Choroid plexus epithelial cell (primary cell): Measurements from ENCODE around the gene GRIA3.
"Not testable (repeated sequence)": the region's sequence is repeated elsewhere in the genome, so short reads cannot be mapped to it uniquely, and the experiment has no call there.

ENCODE experiments used
- DNase-seq: peaks from one replicate; pipeline ENCODE4 v3.0.0-alpha.2; 2010; ENCODE audit warnings: low read depth
- H3K4me3 ChIP-seq: 2 replicates; pipeline ENCODE4 v1.5.1; 2011; ENCODE audit warnings: low read depth, mild to moderate bottlenecking, control low read depth, low read length, moderate library complexity
- TF ChIP-seq, protein P1 (sequence below): conservative IDR thresholded peaks from 2 replicates; pipeline ENCODE4 v1.5.1; 2011; ENCODE audit warnings: low read depth, mild to moderate bottlenecking, control low read depth, inconsistent platforms, low read length, moderate library complexity

GRIA3 gene

DNA sequence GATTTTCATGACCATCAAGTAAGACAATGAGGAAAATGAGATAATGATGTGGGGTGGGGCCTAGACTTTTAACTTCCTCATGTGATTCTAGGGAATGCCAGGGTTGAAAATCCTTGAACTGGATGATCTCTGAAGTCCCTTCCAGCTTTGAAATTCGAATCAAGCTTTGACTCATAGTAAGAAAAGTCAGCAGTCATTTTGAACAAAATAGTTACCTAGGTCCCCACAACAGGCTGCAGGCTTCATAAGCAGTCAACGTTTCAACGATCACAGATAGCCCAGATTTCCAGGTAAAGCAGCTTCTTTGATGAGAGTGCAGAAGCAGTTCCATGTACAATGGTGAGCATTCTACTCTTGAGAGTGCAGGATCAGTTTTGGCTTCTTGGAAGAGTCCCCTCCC is 93.7 kb downstream of the GRIA3 start:
- DNase-seq = no peak
- TF ChIP-seq, protein P1, sequence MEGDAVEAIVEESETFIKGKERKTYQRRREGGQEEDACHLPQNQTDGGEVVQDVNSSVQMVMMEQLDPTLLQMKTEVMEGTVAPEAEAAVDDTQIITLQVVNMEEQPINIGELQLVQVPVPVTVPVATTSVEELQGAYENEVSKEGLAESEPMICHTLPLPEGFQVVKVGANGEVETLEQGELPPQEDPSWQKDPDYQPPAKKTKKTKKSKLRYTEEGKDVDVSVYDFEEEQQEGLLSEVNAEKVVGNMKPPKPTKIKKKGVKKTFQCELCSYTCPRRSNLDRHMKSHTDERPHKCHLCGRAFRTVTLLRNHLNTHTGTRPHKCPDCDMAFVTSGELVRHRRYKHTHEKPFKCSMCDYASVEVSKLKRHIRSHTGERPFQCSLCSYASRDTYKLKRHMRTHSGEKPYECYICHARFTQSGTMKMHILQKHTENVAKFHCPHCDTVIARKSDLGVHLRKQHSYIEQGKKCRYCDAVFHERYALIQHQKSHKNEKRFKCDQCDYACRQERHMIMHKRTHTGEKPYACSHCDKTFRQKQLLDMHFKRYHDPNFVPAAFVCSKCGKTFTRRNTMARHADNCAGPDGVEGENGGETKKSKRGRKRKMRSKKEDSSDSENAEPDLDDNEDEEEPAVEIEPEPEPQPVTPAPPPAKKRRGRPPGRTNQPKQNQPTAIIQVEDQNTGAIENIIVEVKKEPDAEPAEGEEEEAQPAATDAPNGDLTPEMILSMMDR = no peak

DNA sequence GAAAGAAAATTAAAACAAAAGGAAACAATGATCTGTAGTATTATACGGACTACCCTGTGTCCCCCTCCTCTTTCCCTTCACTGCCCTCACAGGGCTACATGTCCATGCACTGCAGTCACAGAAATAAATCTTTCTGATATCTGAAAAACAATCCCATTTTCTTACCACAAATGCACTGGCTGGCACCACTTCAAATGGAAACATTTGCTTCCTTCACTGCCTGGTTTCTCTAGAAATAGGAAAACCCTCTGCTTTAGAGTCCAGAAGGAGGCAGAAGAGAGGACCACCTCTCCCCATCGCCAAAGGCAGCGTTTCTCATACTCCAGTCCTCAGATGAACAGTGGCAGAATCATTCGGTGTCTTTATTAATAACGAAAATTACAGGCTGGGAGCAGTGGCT is 98.2 kb downstream of the GRIA3 start:
- TF ChIP-seq, protein P1 = no peak

More for the DNA sequence above, 93.7 kb downstream of the GRIA3 start:
- no peak overlapping the region for H3K4me3 ChIP-seq

DNA sequence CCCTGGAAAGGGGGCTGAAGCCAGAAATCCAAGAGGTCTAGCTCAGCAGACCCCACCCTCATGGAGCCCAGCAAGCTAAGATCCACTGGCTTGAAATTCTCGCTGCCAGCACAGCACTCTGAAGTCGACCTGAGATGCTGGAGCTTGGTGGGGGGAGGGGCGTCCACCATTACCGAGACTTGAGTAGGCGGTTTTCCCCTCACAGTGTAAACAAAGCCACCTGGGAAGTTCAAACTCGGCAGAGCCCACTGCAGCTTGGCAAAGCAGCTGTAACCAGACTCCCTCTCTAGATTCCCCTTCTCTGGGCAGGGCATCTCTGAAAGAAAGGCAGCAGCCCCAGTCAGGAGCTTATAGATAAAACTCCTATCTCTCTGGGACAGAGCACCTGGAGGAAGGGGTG is 99.3 kb downstream of the GRIA3 start:
- not testable (repeated sequence) for DNase-seq, H3K4me3 ChIP-seq

More for the DNA sequence above, 98.2 kb downstream of the GRIA3 start:
- DNase-seq = no peak
- no peak overlapping the region for H3K4me3 ChIP-seq

DNA sequence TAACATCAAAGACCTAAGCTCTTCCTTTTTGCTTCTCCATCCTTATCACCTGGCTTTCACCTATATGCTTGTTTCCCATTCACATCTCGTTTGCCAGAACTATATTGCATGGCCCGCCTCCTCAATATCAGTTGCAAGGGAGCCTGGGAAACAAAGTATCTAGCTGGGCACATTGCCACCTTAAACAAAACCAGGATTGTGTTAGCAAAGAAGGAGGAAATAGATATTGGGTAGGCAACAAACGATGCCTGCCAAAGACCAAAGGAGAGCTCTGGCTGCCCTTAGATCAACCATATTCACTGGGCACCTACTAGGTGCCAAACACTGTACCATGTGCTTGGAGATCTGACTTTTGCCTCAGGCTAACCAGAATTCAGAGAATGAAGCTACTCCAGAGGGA is 107.5 kb downstream of the GRIA3 start:
- TF ChIP-seq, protein P1 = no peak
- H3K4me3 ChIP-seq = no peak overlapping the region
- DNase-seq = no peak

DNA sequence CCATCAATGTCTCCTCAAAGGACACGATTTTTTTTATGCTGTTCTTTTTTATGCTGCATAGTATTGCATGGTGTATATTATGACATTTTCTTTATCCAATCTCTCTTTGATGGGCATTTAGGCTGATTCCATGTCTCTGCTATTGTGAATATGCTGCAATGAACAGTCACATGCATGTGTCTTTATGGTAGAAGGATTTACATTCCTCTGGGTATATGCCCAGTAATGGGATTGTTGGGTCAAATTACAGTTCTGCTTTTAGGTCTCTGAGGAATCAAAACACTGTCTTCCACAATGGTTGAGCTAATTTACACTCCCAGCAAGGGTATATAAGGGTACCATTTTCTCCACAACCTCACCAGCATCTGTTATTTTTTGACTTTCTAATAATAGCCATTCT is 113.9 kb downstream of the GRIA3 start:
- TF ChIP-seq, protein P1 = no peak
- H3K4me3 ChIP-seq = no peak overlapping the region
- peak; percentile 4 for DNase-seq

DNA sequence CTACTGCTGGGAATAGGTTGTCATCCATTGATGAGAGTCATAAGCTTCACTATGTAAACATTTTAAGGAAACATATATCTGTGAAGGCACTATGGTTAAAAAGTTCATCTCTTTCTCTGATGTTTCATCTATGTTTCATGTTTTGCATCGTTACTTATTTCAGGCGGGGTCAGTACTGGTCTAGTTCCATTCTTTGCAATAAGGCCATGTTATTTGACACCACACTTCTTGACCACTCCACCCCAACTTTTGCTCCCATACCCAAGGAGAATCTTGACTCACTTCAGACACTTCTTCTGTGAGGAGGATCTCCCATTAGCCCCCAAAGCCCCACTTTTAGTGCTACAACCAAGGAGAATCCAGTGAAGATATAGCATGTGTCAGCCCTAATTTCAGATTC is 119.4 kb downstream of the GRIA3 start:
- DNase-seq = no peak
- TF ChIP-seq, protein P1 = no peak
- no peak overlapping the region for H3K4me3 ChIP-seq

DNA sequence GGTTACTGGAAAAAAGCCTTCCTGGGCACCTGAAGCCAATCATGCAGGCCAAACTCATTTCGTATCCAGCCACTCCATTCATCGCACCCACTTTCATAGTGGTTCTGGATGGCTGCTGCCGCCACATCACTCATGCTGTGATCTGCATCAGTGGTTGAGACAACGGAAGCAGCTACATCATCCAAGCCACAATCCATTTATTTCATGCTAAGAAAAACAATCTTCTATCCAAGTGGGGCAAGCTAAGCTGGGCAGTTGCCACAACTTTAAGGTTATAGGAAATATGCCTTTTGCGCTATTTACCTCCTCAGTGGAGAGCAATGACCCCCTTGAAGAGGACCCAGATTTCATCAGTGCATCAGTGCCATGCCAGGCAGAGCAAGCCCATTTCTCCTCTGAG is 124.6 kb downstream of the GRIA3 start:
- DNase-seq = no peak
- TF ChIP-seq, protein P1 = no peak
- H3K4me3 ChIP-seq = no peak overlapping the region

DNA sequence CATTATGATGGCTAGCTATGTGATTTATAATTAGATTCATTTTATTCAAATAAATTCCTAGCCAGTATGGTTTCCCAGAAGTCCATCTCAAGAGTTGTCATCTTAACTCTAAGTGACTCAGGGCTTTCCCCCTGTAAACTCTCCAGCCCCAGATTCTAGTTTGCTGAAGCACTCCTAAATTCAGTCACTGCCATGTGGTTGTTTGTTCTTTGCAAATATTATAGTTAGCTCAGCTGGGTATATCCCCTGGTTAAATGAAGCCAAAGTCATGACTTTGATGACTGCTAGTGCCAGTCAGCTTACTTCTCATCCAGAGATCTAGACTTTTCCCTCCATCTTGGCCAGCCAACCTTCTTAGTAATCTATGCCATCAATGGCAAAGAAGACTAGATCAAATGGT is 126.0 kb downstream of the GRIA3 start:
- DNase-seq = no peak

More for the DNA sequence above, 126.0 kb downstream of the GRIA3 start:
- no peak overlapping the region for H3K4me3 ChIP-seq
- TF ChIP-seq, protein P1 = no peak
